HEK293 (cell line): ENCODE results near the gene PLAU.
A peak's percentile ranks its signal among the peaks of the same experiment; 100 is the strongest.

ENCODE experiments used
- CTCF ChIA-PET: fragments of 350-600 bp; formaldehyde crosslinking; extraction: SDS; loops from one replicate; lab custom pipeline; 2021; ENCODE audit warnings: antibody characterized with exemption; lab: Yijun Ruan, JAX
- POLR2A ChIA-PET: fragments of 300-600 bp; formaldehyde crosslinking; extraction: SDS; loops from one replicate; lab custom pipeline; 2020; ENCODE audit warnings: antibody characterized with exemption, inconsistent platforms; lab: Yijun Ruan, JAX
- H3K27ac ChIP-seq: fragments of 200-500 bp; sonication (Bioruptor generic); 2 replicates; pipeline ENCODE4 v1.5.1; 2014; ENCODE audit warnings: low read depth, low read length, control low read depth, inconsistent platforms; ENCODE audit errors: extremely low read depth
- H3K36me3 ChIP-seq, 2 experiments: fragments of 200-500 bp in 1 of 2; sonication (Bioruptor generic) in 1 of 2; 1 replicate in 1 of 2; 2 replicates in 1 of 2; pipeline ENCODE4 v1.5.1; 2014 to 2017; ENCODE audit warnings: inconsistent platforms in 2 of 2, low read length in 2 of 2; ENCODE audit not compliant: control insufficient read depth in 2 of 2, insufficient read depth in 1 of 2
- H3K4me1 ChIP-seq: fragments of 200-500 bp; sonication (Bioruptor generic); 2 replicates; pipeline ENCODE4 v1.5.1; 2014; ENCODE audit warnings: mild to moderate bottlenecking, low read length, inconsistent platforms; ENCODE audit not compliant: control insufficient read depth, insufficient read depth
- H3K4me3 ChIP-seq: 2 replicates; pipeline ENCODE4 v1.5.1; 2011; ENCODE audit warnings: low read depth, mild to moderate bottlenecking, control low read depth, low read length, moderate library complexity
- H3K9me3 ChIP-seq: fragments of 200-500 bp; sonication (Bioruptor generic); 2 replicates; pipeline ENCODE4 v1.5.1; 2014; ENCODE audit warnings: low read depth, low read length, inconsistent platforms; ENCODE audit not compliant: control insufficient read depth, insufficient read depth
- GLI2 ChIP-seq: fragments of 450-650 bp; formaldehyde crosslinking; IDR thresholded peaks from 2 replicates; pipeline ENCODE4; 2017; ENCODE audit warnings: missing biosample characterization, missing genetic modification characterization, low read depth, borderline replicate concordance
- GLIS1 ChIP-seq: fragments of 450-650 bp; formaldehyde crosslinking; IDR thresholded peaks from 2 replicates; pipeline ENCODE4 v1.5.1; 2016; ENCODE audit warnings: missing biosample characterization, missing genetic modification characterization
- OSR2 ChIP-seq: fragments of 450-650 bp; formaldehyde crosslinking; IDR thresholded peaks from 2 replicates; pipeline ENCODE4 v1.5.1; 2016; ENCODE audit warnings: missing biosample characterization, missing genetic modification characterization
- SP7 ChIP-seq: fragments of 450-650 bp; formaldehyde crosslinking; IDR thresholded peaks from 2 replicates; pipeline ENCODE4 v1.5.1; 2016; ENCODE audit warnings: missing biosample characterization, missing genetic modification characterization
- TRIM28 ChIP-seq: IDR thresholded peaks from 2 replicates; pipeline ENCODE4 v1.6.1; 2011; ENCODE audit warnings: low read length, control low read depth, borderline replicate concordance
- ZBTB17 ChIP-seq: fragments of 450-650 bp; formaldehyde crosslinking; IDR thresholded peaks from 2 replicates; pipeline ENCODE4 v1.5.1; 2016; ENCODE audit warnings: missing biosample characterization, missing genetic modification characterization
- ZBTB20 ChIP-seq: fragments of 450-650 bp; formaldehyde crosslinking; IDR thresholded peaks from 2 replicates; pipeline ENCODE4 v1.5.1; 2016; ENCODE audit warnings: missing biosample characterization, missing genetic modification characterization
- ZBTB44 ChIP-seq: fragments of 450-650 bp; IDR thresholded peaks from 2 replicates; pipeline ENCODE4 v1.5.1; 2018; ENCODE audit warnings: missing biosample characterization, mild to moderate bottlenecking, missing genetic modification characterization
- ZBTB48 ChIP-seq: fragments of 450-650 bp; formaldehyde crosslinking; IDR thresholded peaks from 2 replicates; pipeline ENCODE4 v1.5.1; 2016; ENCODE audit warnings: missing biosample characterization, missing genetic modification characterization
- ZIC2 ChIP-seq: fragments of 450-650 bp; formaldehyde crosslinking; IDR thresholded peaks from 2 replicates; pipeline ENCODE4 v1.5.1; 2016; ENCODE audit warnings: missing biosample characterization, missing genetic modification characterization
- ZNF174 ChIP-seq: fragments of 450-650 bp; formaldehyde crosslinking; IDR thresholded peaks from 2 replicates; pipeline ENCODE4 v1.5.0; 2017; ENCODE audit warnings: missing biosample characterization, mild to moderate bottlenecking, missing genetic modification characterization
- ZNF510 ChIP-seq: fragments of 450-650 bp; formaldehyde crosslinking; IDR thresholded peaks from 2 replicates; pipeline ENCODE4 v1.5.1; 2018; ENCODE audit warnings: mild to moderate bottlenecking, missing genetic modification characterization, missing biosample characterization; ENCODE audit not compliant: insufficient replicate concordance
- ZNF544 ChIP-seq: fragments of 450-650 bp; formaldehyde crosslinking; IDR thresholded peaks from 2 replicates; pipeline ENCODE4 v1.5.0; 2017; ENCODE audit warnings: missing biosample characterization, missing genetic modification characterization
- ZNF626 ChIP-seq: fragments of 450-650 bp; sonication (Bioruptor Pico); formaldehyde crosslinking; IDR thresholded peaks from 2 replicates; pipeline ENCODE4 v1.5.1; 2018; ENCODE audit warnings: missing biosample characterization, missing genetic modification characterization, inconsistent platforms
- ZNF645 ChIP-seq: fragments of 450-650 bp; formaldehyde crosslinking; IDR thresholded peaks from 2 replicates; pipeline ENCODE4; 2016; ENCODE audit warnings: missing biosample characterization, missing genetic modification characterization
- ZNF792 ChIP-seq: fragments of 450-650 bp; formaldehyde crosslinking; IDR thresholded peaks from 2 replicates; pipeline ENCODE4 v1.5.1; 2016; ENCODE audit warnings: missing biosample characterization, missing genetic modification characterization
- TF ChIP-seq, protein P1 (sequence below): fragments of 450-650 bp; formaldehyde crosslinking; IDR thresholded peaks from 2 replicates; pipeline ENCODE4 v1.5.1; 2016; ENCODE audit warnings: missing biosample characterization, missing genetic modification characterization
- TF ChIP-seq, protein P2 (sequence below): fragments of 450-650 bp; formaldehyde crosslinking; IDR thresholded peaks from 2 replicates; pipeline ENCODE4 v1.5.1; 2016; ENCODE audit warnings: missing biosample characterization, missing genetic modification characterization

The PLAU gene

GRCh38 chr10:73907841-73908517, 3.0 kb upstream of the PLAU start:
- TF ChIP-seq ZIC2 (tag by site-specific recombination) (no peak), SP7 (no peak), ZBTB20 (tag by site-specific recombination) (peak; percentile 82), ZNF792 (tag by site-specific recombination) (no peak), ZBTB44 (tag by site-specific recombination) (no peak), ZBTB48 (tag by site-specific recombination) (no peak), ZBTB17 (tag by site-specific recombination) (no peak), ZNF626 (tag by site-specific recombination) (no peak), ZNF510 (tag by site-specific recombination) (no peak), ZNF544 (no peak), GLI2 (tag by site-specific recombination) (no peak), OSR2 (tag by site-specific recombination) (0 out of 2 replicates have a peak, but pooled peaks have one; percentile 47), ZNF174 (tag by site-specific recombination) (no peak), TRIM28 (no peak), GLIS1 (tag by site-specific recombination) (no peak; the same call in 1 of the 2 replicates), ZNF645 (tag by site-specific recombination) (no peak)
- TF ChIP-seq, protein P1, sequence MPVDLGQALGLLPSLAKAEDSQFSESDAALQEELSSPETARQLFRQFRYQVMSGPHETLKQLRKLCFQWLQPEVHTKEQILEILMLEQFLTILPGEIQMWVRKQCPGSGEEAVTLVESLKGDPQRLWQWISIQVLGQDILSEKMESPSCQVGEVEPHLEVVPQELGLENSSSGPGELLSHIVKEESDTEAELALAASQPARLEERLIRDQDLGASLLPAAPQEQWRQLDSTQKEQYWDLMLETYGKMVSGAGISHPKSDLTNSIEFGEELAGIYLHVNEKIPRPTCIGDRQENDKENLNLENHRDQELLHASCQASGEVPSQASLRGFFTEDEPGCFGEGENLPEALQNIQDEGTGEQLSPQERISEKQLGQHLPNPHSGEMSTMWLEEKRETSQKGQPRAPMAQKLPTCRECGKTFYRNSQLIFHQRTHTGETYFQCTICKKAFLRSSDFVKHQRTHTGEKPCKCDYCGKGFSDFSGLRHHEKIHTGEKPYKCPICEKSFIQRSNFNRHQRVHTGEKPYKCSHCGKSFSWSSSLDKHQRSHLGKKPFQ (tag by site-specific recombination), result no peak
- TF ChIP-seq, protein P2, sequence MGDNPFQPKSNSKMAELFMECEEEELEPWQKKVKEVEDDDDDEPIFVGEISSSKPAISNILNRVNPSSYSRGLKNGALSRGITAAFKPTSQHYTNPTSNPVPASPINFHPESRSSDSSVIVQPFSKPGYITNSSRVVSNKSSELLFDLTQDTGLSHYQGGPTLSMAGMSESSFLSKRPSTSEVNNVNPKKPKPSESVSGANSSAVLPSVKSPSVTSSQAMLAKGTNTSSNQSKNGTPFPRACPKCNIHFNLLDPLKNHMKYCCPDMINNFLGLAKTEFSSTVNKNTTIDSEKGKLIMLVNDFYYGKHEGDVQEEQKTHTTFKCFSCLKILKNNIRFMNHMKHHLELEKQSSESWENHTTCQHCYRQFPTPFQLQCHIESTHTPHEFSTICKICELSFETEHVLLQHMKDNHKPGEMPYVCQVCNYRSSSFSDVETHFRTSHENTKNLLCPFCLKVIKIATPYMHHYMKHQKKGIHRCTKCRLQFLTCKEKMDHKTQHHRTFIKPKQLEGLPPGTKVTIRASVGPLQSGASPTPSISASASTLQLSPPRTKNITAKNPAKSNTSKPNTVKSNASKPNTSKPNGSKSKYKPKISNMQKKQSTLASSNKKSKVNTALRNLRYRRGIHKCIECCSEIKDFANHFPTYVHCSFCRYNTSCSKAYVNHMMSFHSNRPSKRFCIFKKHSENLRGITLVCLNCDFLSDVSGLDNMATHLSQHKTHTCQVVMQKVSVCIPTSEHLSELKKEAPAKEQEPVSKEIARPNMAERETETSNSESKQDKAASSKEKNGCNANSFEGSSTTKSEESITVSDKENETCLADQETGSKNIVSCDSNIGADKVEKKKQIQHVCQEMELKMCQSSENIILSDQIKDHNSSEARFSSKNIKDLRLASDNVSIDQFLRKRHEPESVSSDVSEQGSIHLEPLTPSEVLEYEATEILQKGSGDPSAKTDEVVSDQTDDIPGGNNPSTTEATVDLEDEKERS (tag by site-specific recombination), result no peak
- ChIA-PET POLR2A (no interaction called here), CTCF (interaction anchor here (2.5 to 3.5 kb wide), 2 partner anchors 21 to 28 kb away, joined by 15 to 16 read pairs; no protein-coding TSS in a partner anchor)
- no peaks in the 10 kb centered on the region for H3K9me3 ChIP-seq
- H3K4me3 ChIP-seq, result no peak overlapping the region
- H3K4me1 ChIP-seq, result no peaks in the 10 kb centered on the region
- no peaks in the 10 kb centered on the region for H3K36me3 ChIP-seq
- no peak overlapping the region for H3K27ac ChIP-seq
